WERI-Rb-1 (cell line): Measurements from ENCODE around the gene DRD4.

Experiments
- DNase-seq: peaks from one replicate; pipeline ENCODE4 v3.0.0-alpha.2; 2020
- H3K27ac ChIP-seq: fragments of 250-450 bp; sonication (Bioruptor Pico); 2 replicates; pipeline ENCODE4 v1.5.1; 2020; ENCODE audit warnings: mild to moderate bottlenecking, moderate library complexity
- H3K27me3 ChIP-seq: fragments of 250-450 bp; sonication (Bioruptor Pico); 2 replicates; pipeline ENCODE4 v1.5.1; 2021; ENCODE audit warnings: mild to moderate bottlenecking, low read depth, moderate library complexity; ENCODE audit not compliant: insufficient read depth, severe bottlenecking
- H3K36me3 ChIP-seq: fragments of 250-450 bp; sonication (Bioruptor Pico); 2 replicates; pipeline ENCODE4 v1.5.1; 2020; ENCODE audit warnings: mild to moderate bottlenecking, moderate library complexity
- H3K4me3 ChIP-seq: 2 replicates; pipeline ENCODE4 v1.5.1; 2011; ENCODE audit warnings: low read depth, mild to moderate bottlenecking, control low read depth, low read length
- H3K9me3 ChIP-seq: fragments of 250-450 bp; sonication (Bioruptor Pico); 2 replicates; pipeline ENCODE4 v1.5.1; 2021; ENCODE audit warnings: mild to moderate bottlenecking, moderate library complexity; ENCODE audit not compliant: severe bottlenecking
- CTCF ChIP-seq: IDR thresholded peaks from 2 replicates; pipeline ENCODE4 v1.5.1; 2011; ENCODE audit warnings: low read depth, mild to moderate bottlenecking, control low read depth, inconsistent platforms, low read length

Gene DRD4

GRCh38 chr11:592501-592900 is 44.6 kb upstream of the DRD4 start:
- DNase-seq = no peak
- no peak overlapping the region for H3K27ac ChIP-seq
- TF ChIP-seq CTCF = no peak
- no peaks in the 10 kb centered on the region for H3K9me3 ChIP-seq
- H3K36me3 ChIP-seq = peaks cover 89% of the 10 kb centered on the region
- H3K4me3 ChIP-seq = no peak overlapping the region
- H3K27me3 ChIP-seq = no peaks in the 10 kb centered on the region

- Histone ChIP-seq H3K4me3 (no peak overlapping the region), H3K36me3 (peaks cover 88% of the 10 kb centered on the region), H3K27ac (no peak overlapping the region), H3K9me3 (no peaks in the 10 kb centered on the region), H3K27me3 (no peaks in the 10 kb centered on the region)
- TF ChIP-seq CTCF = no peak
- no peak for DNase-seq
Measured at GRCh38 chr11:592918-593317, 44.2 kb upstream of the DRD4 start.

- Histone ChIP-seq H3K27ac (no peak overlapping the region), H3K4me3 (no peak overlapping the region), H3K9me3 (no peaks in the 10 kb centered on the region), H3K27me3 (no peaks in the 10 kb centered on the region), H3K36me3 (peaks cover 88% of the 10 kb centered on the region)
- no peak for TF ChIP-seq CTCF
- DNase-seq = no peak
Measured at GRCh38 chr11:593347-593746, 43.7 kb upstream of the DRD4 start.

GRCh38 chr11:595400-595799 is 41.7 kb upstream of the DRD4 start:
- H3K27me3 ChIP-seq = no peaks in the 10 kb centered on the region
- no peak overlapping the region for H3K4me3 ChIP-seq
- H3K36me3 ChIP-seq = peaks cover 88% of the 10 kb centered on the region
- no peak for DNase-seq
- TF ChIP-seq CTCF = no peak
- no peaks in the 10 kb centered on the region for H3K9me3 ChIP-seq
- H3K27ac ChIP-seq = no peak overlapping the region

- Histone ChIP-seq H3K4me3 (no peak overlapping the region), H3K27ac (no peak overlapping the region), H3K9me3 (no peaks in the 10 kb centered on the region), H3K27me3 (no peaks in the 10 kb centered on the region), H3K36me3 (peaks cover 87% of the 10 kb centered on the region)
- DNase-seq = no peak
- no peak for TF ChIP-seq CTCF
Measured at GRCh38 chr11:596374-596773, 40.7 kb upstream of the DRD4 start.

GRCh38 chr11:597166-597725 is 39.8 kb upstream of the DRD4 start:
- no peak for DNase-seq
- Histone ChIP-seq H3K9me3 (no peaks in the 10 kb centered on the region), H3K27me3 (no peaks in the 10 kb centered on the region), H3K4me3 (no peak overlapping the region), H3K27ac (no peak overlapping the region), H3K36me3 (peaks cover 90% of the 10 kb centered on the region)
- TF ChIP-seq CTCF = peak; percentile 64
